K562 (cell line): Measurements from ENCODE around the gene WASL. TPM values are rescaled to one million over a fixed set of nuclear protein-coding genes. Genes with fewer than 3 reads are reported as not detected.

Experiments
- ATF6 ChIP-seq: sonication (generic); formaldehyde crosslinking; IDR thresholded peaks from 2 replicates; pipeline ENCODE4 v1.4.0; 2020; ENCODE audit warnings: mild to moderate bottlenecking, missing genetic modification reagents
- BCLAF1 ChIP-seq, 2 experiments: fragments of 450-650 bp in 1 of 2; IDR thresholded peaks; 2 replicates each; pipeline ENCODE4 v1.6.1; 2011 to 2017; ENCODE audit warnings: low read depth in 2 of 2, antibody characterized with exemption in 1 of 2, borderline replicate concordance in 1 of 2, low read length in 1 of 2, mild to moderate bottlenecking in 1 of 2, mixed read lengths in 1 of 2; ENCODE audit not compliant: control insufficient read depth in 1 of 2
- FOSL1 ChIP-seq: fragments of 200-800 bp; sonication (Bioruptor generic); conservative IDR thresholded peaks from 2 replicates; pipeline ENCODE4 v1.6.1; 2016; ENCODE audit warnings: missing genetic modification characterization, missing compliant biosample characterization
- FOXJ2 ChIP-seq: fragments of 200-800 bp; sonication (Bioruptor generic); IDR thresholded peaks from 2 replicates; pipeline ENCODE4 v1.6.1; 2016; ENCODE audit warnings: missing genetic modification characterization, missing compliant biosample characterization
- NFE2 ChIP-seq: IDR thresholded peaks from 2 replicates; pipeline ENCODE4 v1.6.1; 2014; ENCODE audit warnings: antibody characterized with exemption, low read depth
- PML ChIP-seq: IDR thresholded peaks from 2 replicates; pipeline ENCODE4 v1.6.1; 2012; ENCODE audit warnings: low read length, inconsistent platforms
- SPI1 ChIP-seq: IDR thresholded peaks from 2 replicates; pipeline ENCODE4 v1.6.1; 2011; ENCODE audit warnings: low read depth, low read length, control low read depth, borderline replicate concordance
- SREBF2 ChIP-seq: sonication (generic); formaldehyde crosslinking; IDR thresholded peaks from 2 replicates; pipeline ENCODE4 v1.4.0; 2020; ENCODE audit warnings: mild to moderate bottlenecking, missing genetic modification reagents
- TBL1XR1 ChIP-seq, 2 experiments: IDR thresholded peaks; 2 replicates each; pipeline ENCODE4 v1.6.1; 2012; ENCODE audit warnings: improper control_type of control experiment in 2 of 2, low read length in 2 of 2, mild to moderate bottlenecking in 1 of 2
- ZNF280A ChIP-seq: fragments of 450-650 bp; IDR thresholded peaks from 2 replicates; pipeline ENCODE4 v1.6.1; 2018; ENCODE audit warnings: mild to moderate bottlenecking, low read depth; ENCODE audit not compliant: partially characterized antibody
- ZNF324 ChIP-seq: fragments of 250-450 bp; sonication (Bioruptor Pico); IDR thresholded peaks from 2 replicates; pipeline ENCODE4 v1.4.0; 2020; ENCODE audit warnings: mild to moderate bottlenecking
- polyA plus RNA-seq, 8 experiments: library from polyadenylated mRNA; depleted of rRNA in 4 of 8; stranded (reverse) in 5 of 8; unstranded in 3 of 8; fragments of >200 nt; fragmentation: Nextera tagmentation in 2 of 8; fragmentation: Illumina TruSeq in 1 of 8; extraction: Ambion mirVana in 2 of 8; extraction: Trizol in 1 of 8; gene quantifications; 2 replicates each; pipeline versions ENCODE4 v1.2.1 to v1.2.3, GENCODE V29; 2011 to 2014; ENCODE audit warnings: inconsistent platforms in 1 of 8, missing spikeins in 1 of 8
- total RNA-seq, 7 experiments: library from RNA; depleted of rRNA in 6 of 7; stranded (reverse); fragments of >200 nt in 6 of 7; fragmentation: Illumina TruSeq in 2 of 7; extraction: Trizol in 2 of 7; gene quantifications; 2 replicates each; pipeline versions ENCODE4 v1.2.1 to v1.2.3, GENCODE V29; 2011 to 2021; ENCODE audit warnings: low replicate concordance in 1 of 7
- TF ChIP-seq, protein P1 (sequence below): sonication (generic); formaldehyde crosslinking; IDR thresholded peaks from 2 replicates; pipeline ENCODE4 v1.8.1; 2023; ENCODE audit warnings: missing genetic modification reagents, mild to moderate bottlenecking, borderline replicate concordance
- TF ChIP-seq, protein P2 (sequence below): sonication (generic); IDR thresholded peaks from 2 replicates; pipeline ENCODE4 v1.6.1; 2016

WASL gene
- total and polyA plus RNA-seq, 9 of the 15 experiments (the other 6 are each of a cell fraction or from before 2014, with no cell fraction given), result 3.2 to 13.9 (median 8.3) TPM

GRCh38 chr7:123732413-123733091, 16.3 kb downstream of the WASL start (continued):
- 0 out of 4 replicates have a peak, but pooled peaks of 1 of the 2 experiments have one; percentile 15 for TF ChIP-seq BCLAF1 (IDR thresholded peaks at IDR 0.05; ENCODE audit: borderline replicate concordance in 1 of 2, control insufficient read depth in 1 of 2, low read depth in 2 of 2, low read length in 1 of 2)
- TF ChIP-seq, protein P1, sequence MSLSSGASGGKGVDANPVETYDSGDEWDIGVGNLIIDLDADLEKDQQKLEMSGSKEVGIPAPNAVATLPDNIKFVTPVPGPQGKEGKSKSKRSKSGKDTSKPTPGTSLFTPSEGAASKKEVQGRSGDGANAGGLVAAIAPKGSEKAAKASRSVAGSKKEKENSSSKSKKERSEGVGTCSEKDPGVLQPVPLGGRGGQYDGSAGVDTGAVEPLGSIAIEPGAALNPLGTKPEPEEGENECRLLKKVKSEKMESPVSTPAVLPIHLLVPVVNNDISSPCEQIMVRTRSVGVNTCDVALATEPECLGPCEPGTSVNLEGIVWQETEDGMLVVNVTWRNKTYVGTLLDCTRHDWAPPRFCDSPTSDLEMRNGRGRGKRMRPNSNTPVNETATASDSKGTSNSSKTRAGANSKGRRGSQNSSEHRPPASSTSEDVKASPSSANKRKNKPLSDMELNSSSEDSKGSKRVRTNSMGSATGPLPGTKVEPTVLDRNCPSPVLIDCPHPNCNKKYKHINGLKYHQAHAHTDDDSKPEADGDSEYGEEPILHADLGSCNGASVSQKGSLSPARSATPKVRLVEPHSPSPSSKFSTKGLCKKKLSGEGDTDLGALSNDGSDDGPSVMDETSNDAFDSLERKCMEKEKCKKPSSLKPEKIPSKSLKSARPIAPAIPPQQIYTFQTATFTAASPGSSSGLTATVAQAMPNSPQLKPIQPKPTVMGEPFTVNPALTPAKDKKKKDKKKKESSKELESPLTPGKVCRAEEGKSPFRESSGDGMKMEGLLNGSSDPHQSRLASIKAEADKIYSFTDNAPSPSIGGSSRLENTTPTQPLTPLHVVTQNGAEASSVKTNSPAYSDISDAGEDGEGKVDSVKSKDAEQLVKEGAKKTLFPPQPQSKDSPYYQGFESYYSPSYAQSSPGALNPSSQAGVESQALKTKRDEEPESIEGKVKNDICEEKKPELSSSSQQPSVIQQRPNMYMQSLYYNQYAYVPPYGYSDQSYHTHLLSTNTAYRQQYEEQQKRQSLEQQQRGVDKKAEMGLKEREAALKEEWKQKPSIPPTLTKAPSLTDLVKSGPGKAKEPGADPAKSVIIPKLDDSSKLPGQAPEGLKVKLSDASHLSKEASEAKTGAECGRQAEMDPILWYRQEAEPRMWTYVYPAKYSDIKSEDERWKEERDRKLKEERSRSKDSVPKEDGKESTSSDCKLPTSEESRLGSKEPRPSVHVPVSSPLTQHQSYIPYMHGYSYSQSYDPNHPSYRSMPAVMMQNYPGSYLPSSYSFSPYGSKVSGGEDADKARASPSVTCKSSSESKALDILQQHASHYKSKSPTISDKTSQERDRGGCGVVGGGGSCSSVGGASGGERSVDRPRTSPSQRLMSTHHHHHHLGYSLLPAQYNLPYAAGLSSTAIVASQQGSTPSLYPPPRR (CRISPR knock-in tag), result no peak
- no peak for TF ChIP-seq TBL1XR1 (IDR thresholded peaks at IDR 0.05; ENCODE audit: low read length in 2 of 2)
- peak; percentile 97 for TF ChIP-seq ZNF324
- TF ChIP-seq, protein P2, sequence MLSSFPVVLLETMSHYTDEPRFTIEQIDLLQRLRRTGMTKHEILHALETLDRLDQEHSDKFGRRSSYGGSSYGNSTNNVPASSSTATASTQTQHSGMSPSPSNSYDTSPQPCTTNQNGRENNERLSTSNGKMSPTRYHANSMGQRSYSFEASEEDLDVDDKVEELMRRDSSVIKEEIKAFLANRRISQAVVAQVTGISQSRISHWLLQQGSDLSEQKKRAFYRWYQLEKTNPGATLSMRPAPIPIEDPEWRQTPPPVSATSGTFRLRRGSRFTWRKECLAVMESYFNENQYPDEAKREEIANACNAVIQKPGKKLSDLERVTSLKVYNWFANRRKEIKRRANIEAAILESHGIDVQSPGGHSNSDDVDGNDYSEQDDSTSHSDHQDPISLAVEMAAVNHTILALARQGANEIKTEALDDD, result no peak
- TF ChIP-seq SREBF2 (CRISPR knock-in tag), result no peak
- TF ChIP-seq NFE2, result no peak
- no peak for TF ChIP-seq SPI1
- TF ChIP-seq ATF6 (CRISPR knock-in tag), result no peak
- no peak for TF ChIP-seq PML
- no peak for TF ChIP-seq FOSL1 (tag)
- TF ChIP-seq FOXJ2, result no peak
- peak; percentile 10 for TF ChIP-seq ZNF280A
